ENCODE results near the gene TTLL1.

The TTLL1 gene

DNA sequence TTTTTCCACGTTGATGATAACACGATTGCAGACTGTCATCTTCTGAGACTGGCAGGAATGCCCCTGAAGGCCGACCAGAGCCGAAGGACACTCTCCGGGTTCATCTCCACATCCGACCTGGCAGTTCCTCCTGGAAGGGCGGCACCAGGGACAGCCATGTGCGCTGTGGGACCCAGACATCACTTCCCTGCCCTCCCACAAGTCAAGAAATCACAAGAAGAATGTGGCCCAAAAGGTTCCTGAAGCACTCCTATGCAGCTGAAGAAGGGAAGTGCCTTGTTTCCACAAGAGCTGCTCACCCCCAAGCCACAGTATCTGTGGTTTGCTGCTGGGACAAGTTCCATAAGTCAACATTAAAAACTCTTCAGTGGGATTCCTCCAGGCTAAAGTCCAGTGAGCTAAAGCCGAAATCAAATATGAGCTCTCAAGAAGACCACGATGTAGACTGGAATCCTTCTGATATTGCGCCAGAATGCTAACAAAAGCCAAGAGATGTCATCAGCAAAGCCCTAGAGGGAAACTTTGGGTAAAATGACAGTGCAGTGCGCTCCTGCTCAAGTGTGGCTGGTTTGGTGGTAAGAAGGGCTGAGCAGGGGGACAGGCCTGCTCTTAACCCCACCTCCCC is 95.4 kb downstream of the TTLL1 start:
- DNase-seq (ENCODE audit: low spot score) = no peak

DNA sequence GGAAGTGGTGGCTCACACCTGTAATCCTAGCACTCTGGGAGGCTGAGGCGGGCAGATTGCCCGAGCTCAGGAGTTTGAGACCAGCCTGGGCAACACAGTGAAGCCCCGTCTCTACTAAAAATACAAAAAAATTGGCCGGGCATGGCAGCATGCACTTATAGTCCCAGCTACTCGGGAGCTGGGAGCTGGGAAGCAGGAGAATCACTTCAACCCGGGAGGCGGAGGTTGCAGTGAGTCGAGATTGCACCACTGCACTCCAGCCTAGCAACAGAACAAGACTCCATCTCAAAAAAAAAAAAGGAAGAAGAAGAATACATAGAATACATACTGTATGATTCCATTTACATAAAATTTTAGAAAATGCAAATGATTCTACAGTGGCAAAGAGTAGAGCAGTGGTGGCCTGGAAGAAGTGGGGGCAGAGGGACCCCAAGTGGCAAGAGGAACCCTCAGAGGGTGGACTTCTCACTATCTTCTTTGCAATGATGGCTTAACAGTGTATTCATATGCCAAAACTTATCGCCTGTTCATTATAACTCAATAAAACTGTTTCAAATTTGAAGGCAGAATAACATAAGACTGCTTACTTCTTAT is 96.2 kb downstream of the TTLL1 start:
- no peak for DNase-seq (ENCODE audit: low spot score)

DNA sequence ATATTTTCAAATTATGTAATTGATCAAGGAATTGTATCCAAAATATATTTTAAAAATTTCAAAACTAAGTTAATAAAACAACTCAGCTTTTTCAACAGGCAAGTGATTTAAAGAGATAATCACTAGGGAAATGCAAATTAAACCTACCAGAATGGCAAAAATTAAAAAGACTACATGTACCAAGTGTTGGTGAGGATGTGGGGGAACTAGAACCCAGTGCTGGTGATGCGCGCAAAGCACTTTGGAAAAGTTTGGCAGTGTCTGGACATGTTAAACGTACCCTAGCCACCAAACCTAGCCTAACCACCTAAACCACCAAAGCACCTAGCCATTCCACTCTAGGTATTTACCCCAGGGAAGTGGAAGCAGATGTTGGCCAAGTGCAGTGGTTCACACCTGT is 97.1 kb downstream of the TTLL1 start:
- DNase-seq (ENCODE audit: low spot score) = no peak

DNA sequence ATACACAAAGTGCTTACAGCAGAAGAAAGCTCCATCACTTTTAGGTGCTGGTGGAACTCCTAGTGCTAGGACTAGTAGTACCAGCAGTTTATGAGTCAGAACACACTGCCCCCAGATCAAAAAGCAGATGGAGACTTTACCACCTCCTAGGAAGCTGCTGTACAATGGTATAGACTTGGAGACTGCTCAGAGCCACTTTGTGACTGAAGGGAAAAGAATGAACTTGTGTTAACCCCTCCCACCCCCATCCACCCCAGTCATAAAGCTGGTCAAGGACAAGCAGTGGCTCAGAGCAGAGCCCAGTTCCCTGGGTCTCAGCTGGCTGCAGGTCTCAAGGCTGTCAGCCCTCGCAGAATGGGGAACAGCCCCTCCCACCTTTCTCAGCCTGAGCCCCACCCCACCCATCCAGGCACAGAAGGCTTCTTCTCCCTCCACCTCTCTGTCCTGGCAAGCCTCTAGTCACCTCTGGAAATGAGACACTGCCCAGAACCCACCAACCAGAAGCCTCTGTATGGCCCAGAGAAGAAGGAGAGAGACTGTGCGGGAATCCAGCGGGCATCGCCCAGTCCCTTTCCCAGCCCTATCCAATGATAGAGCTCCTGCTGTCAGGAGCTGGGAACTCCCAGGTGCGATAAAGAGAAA is 98.1 kb downstream of the TTLL1 start:
- no peak for DNase-seq (ENCODE audit: low spot score)

DNA sequence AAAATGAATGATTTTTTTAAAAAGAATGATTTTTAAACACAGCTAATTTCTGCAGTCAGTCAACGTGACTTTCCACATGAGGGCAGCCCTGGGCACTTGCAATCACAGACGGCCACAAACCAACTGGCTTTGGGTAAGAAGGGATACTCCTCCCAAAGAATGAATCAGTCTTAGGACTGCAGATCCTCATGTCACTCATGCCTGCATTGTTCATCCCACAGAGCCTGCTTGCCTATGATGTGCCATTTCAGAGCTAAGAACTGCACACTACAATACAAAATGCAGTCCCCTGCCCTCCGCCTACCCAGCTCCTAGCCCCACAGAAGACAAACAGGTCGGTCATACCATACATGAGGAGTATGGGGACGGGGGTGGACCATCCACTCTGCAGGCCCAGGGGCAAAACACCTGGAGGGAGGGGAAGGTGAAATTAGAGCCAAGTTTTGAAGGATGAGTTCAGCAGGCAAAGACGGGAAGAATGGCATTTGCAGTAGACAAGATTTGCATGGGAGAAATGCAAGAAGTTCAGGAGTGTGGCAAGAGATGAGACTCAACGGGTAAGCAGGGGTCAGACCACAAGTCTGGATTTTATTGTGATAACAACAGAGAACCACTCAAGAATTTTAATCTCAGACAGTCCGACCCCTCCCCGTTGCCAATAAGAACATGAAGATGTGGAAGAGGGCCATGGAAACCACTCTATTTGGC is 98.9 kb downstream of the TTLL1 start:
- DNase-seq (ENCODE audit: low spot score) = no peak
